Stimulated activated CD8-positive, alpha-beta memory T cell treated with anti-CD3 and anti-CD28 coated beads, Interleukin-15, amount 100 ng/mL, for 24 hours (primary cell): ENCODE measurements around the gene MAGEB18.

ENCODE experiments used
- DNase-seq: peaks from one replicate; pipeline ENCODE4 v3.0.0-alpha.2; 2020; ENCODE audit warnings: low read depth

Gene MAGEB18

DNA sequence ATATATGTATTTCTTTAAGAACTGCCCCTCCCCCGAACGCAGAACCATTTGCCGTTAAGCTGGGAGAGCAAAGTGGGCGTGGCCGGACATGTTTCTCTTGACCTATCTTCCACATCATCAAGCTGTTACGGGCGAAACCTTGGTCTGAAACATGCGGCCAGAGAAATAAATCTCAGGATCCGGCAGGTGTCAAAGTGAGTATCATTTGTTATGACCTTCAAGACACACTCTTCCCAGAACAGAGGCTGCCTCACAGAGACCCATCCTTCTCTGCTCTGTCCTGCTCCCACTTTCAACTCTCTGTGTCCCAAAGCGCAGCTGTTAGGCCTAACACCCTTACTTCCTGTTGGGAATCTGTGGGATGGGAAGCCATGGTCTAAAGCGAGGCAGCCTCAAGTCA, at the start of gene MAGEB18:
Gene MAGEB18 (plus strand): TSS at position 70 of the 400 bp plus-strand sequence. CDS start 643 bp downstream, outside the sequence.
- no peak for DNase-seq

DNA sequence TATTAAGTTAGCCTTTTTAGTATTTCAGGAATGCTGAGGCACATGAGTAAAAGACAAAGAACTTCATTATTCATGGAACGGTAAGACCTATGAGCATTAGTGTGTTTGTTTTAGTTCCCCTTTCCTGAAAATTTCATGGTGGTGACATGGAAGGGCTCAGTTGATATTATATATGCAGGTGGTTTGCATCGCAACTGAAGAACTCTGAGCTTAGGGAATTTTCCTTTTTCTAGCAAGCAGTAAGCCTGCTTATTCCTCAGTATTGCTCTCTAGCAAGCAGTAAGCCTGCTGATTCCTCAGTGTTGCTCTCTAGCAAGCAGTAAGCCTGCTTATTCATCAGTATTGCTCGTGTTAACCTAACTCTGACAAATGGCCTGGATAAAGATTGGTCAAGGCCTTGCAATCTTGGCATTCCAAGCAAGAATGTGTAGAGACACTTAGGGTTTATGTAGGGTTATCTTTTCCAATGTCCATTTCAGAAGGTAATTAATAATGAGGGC, 37.7 kb upstream of the MAGEB18 start:
- no peak for DNase-seq

DNA sequence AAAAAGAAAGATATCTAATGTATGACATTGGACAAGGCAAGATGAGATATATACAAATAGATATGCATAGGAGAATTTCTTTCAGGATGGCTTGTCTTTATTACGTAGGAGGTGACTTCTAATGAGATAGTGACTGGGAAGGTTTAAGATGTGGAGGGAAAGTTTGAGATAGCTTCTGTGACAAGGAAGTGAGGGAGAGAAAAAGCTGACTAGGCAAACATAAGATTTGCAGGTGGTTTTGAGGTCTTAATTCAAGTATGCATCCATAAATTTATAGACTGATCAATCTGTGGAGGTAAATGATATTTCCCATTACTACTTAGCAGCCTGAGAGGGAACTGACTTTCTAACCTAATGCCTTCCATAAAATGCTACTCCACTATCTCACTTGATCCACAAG, 29.0 kb upstream of the MAGEB18 start:
- no peak for DNase-seq

DNA sequence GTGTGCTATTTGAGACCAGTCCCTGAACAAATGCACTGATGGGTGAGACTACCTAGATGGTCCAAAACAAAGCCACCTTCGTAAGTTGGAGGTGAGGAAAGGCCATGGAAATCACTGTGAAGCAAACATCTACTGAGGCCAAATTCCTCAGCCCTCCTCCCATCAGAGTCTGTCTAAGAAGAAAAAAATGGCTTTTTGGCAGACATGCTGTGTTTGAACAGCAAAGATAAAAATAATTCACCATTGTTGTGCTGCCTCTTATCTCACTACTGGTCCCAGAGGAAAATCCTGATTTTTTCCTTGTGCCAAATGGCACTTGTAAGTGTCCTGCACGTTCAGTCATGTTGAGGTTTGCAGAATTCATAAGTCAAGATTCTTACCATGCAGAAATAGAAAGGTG, 7.9 kb downstream of the MAGEB18 start:
- DNase-seq, result no peak

DNA sequence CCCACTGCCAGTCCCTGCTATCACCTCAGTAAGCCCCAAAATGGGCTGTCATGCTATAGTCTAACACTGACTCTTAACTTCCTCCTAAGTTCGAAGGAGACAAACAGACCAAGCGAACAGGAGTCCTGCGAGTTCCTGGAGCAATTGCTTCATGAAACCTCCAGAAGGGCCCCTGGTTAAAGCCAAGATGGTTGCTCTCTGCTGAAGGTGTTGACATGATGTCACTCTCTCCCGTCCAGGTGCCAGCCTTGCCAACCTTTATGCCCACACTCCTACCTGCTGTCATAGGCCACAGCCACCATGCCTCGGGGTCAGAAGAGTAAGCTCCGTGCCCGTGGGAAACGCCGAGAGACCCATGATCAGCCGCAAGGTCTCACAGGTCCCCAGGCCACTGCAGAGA, 22.2 kb downstream of the MAGEB18 start, which contains the start of gene MAGEB6B:
Gene MAGEB6B (plus strand): TSS at position 301 of the 400 bp plus-strand sequence. CDS start 0 bp downstream, at position 301.
- no peak for DNase-seq
